NCI-H226 (cell line): ENCODE measurements around the gene LRRTM4.

Experiments used
- DNase-seq: peaks from one replicate; pipeline ENCODE4 v3.0.0-alpha.2; 2015

Gene LRRTM4

DNA sequence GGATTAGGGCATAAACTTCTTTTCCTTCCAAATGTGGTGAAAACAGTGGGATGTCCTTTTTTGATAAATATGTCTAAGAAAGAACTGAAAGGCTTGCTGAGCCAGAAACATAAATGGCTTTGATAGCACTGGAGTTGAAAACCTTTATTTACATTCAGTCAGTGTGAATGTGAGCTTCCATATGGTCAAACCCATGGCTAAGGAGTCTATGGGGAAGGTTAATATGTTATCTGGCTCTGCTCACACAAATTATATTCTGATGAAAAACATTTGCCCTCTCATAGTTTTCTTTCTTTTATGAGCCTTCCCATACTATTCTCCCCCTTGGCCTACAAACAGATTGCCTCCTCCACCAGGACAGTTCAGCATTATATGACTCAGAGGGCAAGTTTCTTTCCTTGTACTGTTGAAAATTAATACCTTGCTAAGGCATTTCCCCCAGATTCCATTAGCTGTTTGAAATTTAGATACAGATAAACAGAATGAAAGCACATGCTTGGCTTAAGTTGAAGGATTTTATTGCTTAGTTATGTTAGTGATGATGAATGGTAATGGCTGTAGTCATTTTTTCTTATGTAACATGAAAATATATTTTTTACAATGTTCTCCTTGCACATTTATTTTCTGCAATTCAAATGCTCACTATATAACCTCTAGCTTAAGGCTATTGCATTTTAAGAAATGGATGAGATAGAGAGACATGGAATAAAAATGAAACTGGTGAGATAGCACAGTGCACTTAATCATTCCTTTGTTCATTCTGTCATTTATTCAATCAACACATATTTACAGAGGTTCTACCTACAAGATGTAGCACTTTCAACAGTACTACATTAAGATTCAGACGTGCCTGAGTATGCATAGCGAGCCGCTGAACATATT, 544.1 kb downstream of the LRRTM4 start:
- DNase-seq, result no peak

DNA sequence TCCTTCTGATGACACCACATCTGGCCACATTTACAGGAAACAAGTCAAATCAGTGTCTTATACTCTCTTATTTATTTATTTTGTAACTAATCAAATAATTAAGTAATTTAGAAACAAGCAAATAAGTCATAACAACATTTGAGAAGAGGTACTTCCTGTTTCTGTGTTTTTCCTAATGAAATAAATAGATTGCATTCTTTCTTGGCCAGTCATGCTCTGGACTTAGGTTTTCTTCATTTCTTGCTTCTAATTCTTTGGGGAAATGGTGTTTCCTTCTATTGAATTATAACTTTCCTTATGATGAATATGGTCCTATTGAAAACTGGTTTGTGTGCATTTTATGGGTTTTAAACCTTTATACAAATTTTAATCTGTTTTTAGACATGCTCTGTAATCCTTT, 546.4 kb downstream of the LRRTM4 start:
- DNase-seq, result no peak

DNA sequence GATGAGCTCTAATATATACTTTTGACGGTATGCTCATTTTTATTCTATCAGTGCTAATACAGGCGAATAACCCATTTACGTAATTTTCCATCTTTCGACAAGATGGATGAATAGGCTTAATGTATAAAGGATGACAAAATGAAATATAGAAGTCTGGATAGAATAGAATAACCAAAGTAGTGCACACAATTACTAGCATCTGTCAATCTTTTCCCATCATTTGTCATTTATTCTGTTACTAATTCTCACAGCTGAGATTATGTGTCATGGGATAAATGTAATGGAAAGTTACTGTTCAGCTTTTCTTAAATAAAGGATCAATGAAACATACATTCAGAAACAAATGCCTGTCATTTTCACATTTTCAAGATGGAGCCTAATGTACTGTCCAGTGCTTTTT, 548.6 kb downstream of the LRRTM4 start:
- no peak for DNase-seq

DNA sequence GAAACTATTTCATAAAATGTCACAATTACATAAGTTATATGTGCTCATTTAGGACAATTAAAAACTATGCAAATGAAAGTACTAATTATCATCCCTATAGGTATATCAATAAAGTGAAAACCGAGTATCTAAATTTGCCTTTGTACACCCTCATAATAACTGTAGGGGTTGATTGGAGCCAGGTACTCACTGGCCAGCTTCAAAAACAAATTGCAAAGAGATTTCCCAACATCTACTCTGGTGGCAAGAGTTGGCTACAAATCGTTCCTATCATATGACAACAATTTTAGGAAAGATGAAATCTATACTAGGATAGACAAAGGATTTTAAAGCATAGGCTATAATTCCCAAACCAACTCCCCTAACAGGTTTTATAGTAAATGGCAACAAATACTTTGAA, 556.4 kb downstream of the LRRTM4 start:
- no peak for DNase-seq

DNA sequence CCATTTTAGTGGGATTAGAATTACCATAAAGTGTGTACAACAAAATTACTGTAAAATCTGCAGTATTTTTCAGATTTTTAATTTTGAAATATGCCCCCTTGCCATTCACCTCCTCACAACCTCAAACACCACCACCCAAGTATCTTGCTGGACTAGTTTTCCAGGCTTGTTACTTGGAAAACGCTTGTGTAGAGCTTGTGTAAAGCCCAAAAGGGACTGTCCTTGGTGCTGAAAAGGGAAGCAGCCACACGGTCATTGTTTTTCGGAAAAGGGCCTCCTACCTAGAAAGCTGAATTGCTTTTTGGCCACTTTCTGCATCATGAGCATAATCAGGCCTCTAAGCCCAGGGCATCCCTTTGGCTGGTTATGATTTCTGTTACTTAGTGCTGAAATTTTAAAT, 563.4 kb downstream of the LRRTM4 start:
- DNase-seq, result no peak

DNA sequence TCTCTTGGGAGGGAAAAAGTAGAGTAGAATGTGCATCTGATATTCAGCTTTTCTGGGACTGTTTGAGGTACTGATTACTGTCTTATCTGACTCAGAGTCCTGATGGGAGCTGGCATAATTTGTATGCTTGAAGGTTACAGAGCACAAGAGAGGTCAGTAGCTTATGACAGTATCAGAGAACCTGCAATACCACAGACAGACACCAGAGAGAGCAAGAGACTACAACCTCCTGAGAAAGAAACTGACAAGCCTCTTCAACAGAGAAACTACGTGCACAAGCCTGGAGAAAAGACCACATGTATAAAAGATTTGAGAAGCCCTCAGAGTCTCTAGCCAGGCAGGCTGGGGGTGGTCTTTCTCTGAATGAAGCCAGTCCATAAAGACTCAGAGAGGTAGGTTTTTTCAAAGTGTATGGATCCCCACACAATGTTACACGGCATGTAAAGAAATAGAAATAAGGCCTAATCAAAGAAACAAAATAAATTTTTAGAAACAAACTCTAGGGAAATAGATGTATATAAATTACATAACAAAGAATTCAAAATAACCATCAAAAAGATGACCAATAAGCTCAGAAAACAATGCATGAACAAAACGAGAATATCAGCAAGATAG, 568.3 kb downstream of the LRRTM4 start:
- DNase-seq, result no peak

DNA sequence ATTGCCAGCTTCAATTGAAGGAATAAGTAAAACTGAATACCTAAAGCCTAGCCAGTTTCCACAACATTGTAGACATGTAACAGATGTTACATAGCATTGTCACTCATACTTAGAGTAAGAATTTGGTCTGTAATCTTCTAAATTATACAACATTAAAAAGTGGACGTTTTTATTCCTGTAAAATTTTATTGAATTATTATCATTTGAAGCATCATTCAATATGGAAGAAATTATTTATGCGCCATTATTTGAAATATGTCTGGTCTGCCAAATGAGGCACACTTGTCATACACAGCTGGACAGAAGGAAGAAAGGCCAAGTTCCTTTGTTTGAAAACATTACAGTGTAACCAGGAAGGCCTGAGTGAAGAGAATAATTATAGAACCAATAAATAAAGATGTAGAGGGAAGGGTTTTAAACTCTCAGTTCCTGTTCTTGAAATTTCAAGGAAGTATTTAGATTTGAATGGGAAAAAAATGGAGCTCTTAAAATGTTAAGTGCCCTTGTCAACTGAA, 575.5 kb downstream of the LRRTM4 start:
- no peak for DNase-seq

DNA sequence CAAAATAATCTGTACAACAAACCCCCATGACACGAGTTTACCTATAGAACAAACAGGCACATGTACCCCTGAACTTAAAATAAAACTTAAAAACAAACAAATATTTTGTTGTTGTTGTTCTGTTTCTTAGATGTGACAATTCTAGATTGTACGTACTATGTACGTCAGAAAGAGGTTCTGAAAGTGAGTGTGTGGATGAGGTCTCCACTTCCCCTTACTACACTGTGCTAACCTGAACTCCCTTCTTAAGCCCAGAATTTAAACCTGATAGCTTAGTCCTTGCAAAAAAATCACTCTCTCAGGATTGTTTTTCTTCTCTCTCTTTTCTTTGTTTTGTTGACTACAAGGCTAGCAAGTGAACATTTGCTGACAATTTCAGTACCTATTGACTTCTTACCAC, 581.6 kb downstream of the LRRTM4 start:
- DNase-seq, result no peak

DNA sequence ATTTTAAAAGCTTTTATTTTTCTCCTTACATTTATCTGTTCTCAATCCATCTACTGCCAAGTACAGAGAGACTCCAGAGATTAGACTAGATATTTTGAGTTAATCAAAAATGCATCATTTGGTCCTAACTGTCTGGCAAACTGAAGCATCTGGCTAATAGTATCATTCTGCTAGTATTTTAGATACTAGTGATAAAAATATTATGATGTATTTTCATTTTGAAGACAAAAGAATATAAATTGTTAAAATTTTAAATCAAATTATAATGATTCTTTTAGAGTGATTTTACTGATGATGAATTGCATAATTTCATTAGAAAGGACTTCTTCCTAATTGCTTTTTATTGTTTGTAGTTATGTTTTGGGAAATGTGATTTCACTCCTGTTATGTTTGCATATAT, 584.0 kb downstream of the LRRTM4 start:
- DNase-seq, result no peak

DNA sequence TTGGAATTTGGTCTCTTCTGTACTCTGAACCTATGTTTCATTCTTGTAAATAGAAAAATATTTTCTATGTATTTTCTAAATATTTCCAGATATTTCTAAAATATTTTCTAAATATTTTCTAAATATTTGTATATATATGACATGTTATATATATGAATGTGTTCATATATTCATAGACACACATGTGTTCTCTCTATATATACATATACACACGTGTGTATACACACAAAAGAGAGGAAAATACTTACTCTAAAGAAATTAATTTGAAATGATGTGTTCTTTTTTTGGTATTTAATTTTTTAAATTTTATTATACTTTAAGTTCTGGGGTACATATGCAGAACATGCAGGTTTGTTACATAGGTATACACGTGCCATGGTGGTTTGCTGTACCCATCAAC, 589.6 kb downstream of the LRRTM4 start:
- no peak for DNase-seq

DNA sequence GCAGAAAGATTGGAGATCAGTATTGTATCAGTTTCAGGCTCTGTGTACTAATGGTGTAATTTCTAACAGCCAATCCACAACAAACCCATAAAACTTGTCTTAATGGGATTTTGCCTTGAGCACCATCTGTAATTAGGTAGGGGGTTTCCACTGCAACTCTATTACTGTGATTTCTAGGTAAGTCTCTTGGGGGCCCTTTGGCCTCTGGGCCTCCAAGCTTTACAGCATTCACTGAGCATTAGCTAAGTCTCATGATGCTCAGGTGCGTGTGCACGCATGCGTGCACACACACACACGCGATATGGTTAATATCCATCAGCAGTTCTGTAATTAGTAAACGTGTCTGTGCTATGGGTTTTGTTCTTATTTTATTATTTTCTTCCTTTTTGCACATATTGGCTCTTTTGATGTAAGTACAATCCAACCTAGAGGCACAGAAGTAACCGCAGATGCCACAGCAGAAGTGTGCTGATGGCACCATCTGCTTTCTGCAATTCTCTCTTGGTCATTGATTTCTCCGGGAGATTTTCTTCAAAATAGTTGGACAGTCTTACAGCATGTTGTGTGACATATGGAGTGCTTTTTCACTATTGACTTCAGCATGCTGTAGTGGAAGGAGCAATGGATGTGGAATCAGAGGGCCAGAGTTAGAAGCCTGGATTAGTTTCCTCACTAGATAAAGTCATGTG, 592.0 kb downstream of the LRRTM4 start:
- DNase-seq, result no peak

DNA sequence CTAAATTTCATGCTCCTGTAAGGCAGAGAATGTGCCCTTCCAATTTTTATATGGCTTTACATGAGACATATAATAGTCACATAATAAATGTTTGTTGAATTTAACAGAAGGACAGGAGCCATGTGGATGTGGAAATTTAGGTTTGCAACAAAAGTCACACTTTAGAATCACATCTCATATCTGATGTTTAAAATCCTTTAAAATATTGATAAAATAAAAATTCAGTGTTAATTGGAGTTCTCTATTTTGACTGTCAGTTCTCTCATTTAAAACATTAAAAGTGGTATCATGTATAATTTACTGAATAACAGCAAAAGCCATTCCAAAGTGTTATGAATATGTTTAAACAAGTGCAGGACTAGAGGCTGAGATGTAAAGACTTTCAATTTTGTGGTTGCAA, 594.1 kb downstream of the LRRTM4 start:
- no peak for DNase-seq

DNA sequence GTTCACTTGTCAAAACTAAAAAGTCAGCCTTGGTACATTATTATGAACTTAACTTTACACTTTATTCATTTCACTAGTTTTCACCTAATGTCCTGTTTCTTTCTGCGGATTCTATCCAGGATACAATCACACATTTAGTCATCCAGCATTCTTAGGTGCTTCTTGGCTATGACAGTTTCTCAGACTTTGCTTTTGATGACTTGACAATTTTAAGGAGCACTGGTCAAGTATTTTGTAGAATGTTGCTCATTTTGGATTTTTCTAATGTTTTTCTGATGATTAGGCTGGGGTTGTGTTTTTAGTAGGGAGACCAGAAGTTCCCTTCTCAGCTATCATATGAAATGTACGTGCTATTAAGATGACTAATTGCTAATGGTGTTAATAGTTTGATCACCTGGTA, 601.2 kb downstream of the LRRTM4 start:
- DNase-seq, result no peak

DNA sequence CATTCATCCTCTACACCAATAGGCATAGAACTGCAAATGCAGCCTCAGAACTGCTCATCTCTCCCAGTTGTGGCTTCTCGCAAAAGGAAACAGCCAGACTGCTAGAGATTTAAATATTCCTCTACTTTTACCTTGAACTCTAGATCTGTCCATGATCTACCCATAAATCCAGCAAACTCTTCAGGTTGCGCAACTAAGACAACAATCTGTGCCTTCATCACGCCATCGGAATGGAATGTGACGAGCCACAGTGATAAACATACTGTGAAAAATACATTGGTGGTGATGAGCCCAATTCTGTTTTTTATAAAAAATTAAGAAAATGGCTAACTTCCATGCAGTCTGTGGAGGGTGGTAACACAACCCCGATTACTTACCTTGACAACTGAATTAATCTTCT, 626.7 kb downstream of the LRRTM4 start:
- no peak for DNase-seq

DNA sequence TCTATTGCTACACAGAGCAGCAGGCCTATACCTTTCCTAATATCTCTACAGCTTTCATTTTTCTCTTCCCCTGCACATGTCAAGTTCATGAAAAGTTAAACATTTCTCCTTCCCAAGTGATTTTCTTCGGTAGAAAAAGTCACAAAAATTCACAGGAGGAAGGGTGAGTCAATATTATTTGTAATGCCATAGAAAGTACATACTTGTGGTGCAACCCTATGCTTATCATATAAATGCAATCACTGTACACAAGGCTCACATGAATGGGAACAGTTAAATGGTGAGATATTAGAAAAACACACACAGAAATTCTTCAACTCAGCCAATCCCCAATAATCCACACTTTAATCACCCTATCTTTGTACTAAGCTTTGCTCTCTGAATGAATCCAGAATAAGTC, 651.6 kb downstream of the LRRTM4 start:
- DNase-seq, result no peak

DNA sequence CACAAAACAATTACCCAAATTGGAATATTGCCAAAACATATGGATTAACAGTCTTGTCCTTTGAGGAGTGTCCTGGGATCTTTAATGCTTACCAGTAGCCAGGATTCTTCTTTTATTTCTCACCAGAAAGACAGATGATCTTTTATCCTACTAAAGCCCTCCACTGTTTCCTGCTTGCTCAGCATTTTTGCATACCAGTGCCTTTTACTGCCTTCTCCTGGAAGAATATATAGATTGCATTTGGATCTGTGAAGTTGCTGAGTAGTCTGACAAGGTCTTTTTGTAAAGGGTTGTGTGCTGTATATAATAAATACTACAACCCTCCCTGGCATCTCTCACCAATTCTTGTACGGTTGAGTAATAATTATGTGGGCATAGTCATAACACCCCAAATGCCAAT, 652.2 kb downstream of the LRRTM4 start:
- DNase-seq, result no peak

DNA sequence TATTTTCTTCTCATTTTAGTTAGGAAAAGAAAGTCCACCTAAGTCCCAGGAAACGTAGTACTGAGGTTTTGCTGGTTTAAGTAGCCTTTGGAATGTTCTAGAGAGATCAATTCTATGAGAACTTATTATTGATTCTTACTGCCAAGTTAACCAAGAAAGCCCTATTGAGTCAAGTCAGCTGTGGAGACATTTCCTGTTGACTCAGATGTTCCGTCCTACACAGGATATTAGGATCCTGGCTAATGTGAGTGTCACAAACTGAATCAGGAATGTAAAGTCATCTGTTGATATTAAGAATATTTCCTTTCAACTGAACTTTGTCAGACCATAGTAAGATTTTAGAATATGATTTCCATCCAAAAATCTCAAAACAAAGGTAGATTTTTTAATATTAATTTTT, 654.3 kb downstream of the LRRTM4 start:
- no peak for DNase-seq

DNA sequence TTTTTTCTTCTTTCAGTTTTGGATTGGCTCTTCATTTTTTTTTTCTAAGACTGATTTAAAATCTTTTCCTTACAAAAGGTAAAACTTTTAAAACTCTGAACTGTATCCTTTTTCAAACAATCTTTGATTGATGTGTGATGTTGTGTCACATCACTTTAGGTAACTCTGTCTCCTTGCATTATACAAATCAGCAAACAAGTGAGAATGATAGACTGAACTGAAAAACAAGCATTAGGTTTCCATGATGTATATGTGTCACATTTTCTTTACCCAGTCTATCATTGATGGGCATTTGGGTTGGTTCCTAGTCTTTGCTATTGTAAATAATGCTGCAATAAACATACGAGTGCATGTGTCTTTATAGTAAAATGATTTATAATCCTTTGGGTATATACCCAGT, 655.7 kb downstream of the LRRTM4 start:
- DNase-seq, result no peak

DNA sequence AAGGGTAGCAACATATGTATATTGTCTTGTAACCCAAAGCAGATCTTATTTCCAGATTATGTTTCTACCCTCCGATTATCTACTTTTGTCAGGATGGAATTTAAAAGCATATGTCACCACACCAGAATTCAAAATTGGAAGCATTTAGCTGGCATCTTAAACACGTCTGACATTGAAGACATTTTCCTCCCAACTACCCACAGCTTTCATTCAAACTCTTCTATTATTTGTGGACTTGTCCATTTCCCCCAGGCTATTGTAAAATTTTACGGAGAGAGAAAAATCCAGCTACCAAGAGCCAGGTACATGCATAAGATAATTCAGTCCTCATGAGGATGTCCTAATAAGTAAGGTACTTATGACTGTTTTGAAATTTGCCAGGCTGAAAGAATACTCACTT, 659.3 kb downstream of the LRRTM4 start:
- no peak for DNase-seq

DNA sequence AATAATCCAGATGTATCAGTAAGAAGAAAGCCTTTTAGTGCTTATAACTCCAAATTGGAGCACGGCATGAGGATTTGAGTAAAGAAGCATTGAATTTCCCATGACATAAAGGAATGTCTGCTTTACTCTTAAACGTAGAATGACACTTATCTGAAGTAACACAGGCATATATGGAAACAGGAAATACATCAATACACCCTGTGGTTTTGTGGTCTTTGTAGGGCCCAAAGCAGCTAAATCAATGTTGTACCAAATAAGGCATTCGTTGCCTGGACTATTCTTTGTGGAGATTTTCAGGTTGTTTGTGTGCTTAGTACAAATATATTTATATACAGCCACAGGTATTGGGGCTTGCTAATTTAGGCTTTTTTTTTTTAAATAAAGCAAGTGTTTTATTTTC, 660.5 kb downstream of the LRRTM4 start:
- DNase-seq, result no peak

DNA sequence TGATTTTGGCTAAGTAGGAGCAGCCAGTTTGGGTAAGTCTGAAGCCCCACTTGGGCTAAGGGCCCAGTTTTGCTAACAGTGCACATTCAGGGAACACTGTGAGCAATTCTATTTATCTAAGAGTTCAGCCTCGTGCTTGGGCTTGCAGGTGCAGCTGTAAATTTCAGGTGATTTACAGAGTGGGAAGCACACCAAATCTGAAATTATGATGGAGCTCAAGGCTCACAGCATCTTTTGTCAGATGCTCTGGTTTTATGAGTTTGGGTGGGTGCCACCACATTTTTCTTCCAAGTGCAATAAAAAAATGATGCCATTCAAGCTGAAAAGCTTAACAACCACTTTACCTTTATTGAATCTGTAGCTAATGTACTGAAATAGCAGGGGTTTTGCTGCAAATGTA, 671.2 kb downstream of the LRRTM4 start:
- DNase-seq, result no peak

DNA sequence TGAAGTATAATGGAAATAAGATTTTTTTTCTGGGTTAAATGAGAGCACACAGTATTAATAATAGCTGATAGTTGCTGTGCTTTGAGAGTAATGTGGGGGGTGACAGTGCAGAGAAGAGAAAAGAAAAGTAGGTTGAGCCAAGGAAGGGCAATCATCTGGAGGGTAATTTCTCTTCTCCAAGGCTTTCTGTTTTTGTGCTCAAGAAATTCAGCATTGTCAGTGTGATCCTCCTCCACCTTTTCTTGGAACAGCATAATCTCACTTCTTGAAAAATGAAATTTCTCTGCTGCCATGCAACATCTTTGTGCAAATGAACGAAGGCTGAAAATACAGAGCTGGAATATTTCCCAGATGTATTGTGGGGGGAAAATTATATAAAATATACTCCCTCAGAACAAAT, 673.1 kb downstream of the LRRTM4 start:
- DNase-seq, result no peak

DNA sequence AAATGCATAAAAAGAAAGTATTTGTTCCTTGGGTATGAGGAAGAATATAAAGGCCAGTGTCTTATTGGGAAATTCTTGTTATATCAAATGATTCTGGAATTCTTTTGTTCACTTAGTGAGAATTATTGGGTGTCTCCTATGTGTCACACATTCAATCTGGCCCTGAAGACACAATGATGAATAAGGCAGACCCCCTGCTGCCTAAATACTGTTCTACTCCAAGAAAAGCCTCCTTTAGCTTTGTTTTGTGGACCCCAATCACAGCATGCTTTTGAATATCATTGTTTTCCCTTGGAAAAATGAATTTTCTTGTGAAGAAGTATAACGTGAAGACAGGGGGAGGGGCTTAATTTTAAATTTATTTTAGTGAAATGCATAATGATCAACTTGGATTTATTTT, 682.4 kb downstream of the LRRTM4 start:
- no peak for DNase-seq
